Gastroesophageal sphincter (tissue), 3 donors: Measurements from ENCODE around the gene NR3C1.

ENCODE experiments used
- CTCF ChIP-seq, 4 experiments: fragments of 200-600 bp in 2 of 4; fragments of 450-650 bp in 2 of 4; sonication (generic) in 1 of 4; IDR thresholded peaks; one replicate each; pipeline ENCODE4 v1.5.1; 2017 to 2019; ENCODE audit warnings: antibody characterized with exemption in 4 of 4, mild to moderate bottlenecking in 2 of 4, moderate library complexity in 2 of 4
- EP300 ChIP-seq: sonication (generic); formaldehyde crosslinking; IDR thresholded peaks from one replicate; pipeline ENCODE4 v1.6.1; 2017; ENCODE audit warnings: antibody characterized with exemption, mild to moderate bottlenecking
- POLR2A ChIP-seq, 2 donors: fragments of 450-650 bp; IDR thresholded peaks; one replicate each; pipeline ENCODE4 v1.6.1; 2017; ENCODE audit warnings: antibody characterized with exemption in 2 of 2, mild to moderate bottlenecking in 2 of 2, moderate library complexity in 1 of 2
- POLR2AphosphoS5 ChIP-seq: sonication (generic); formaldehyde crosslinking; IDR thresholded peaks from one replicate; pipeline ENCODE4 v1.6.1; 2017; ENCODE audit warnings: antibody characterized with exemption

GRCh38 chr5:143315214-143315613, 88.3 kb downstream of the NR3C1 start:
- TF ChIP-seq CTCF (IDR thresholded peaks at IDR 0.05) (no peak), POLR2AphosphoS5 (no peak), EP300 (no peak), POLR2A (IDR thresholded peaks at IDR 0.05) (no peak)
